ENCODE results near the gene DVL3.

- TF ChIP-seq POLR2A (IDR thresholded peaks at IDR 0.05), result no peak
- TF ChIP-seq CTCF (IDR thresholded peaks at IDR 0.05), result no peak
Observed at GRCh38 chr3:184188080-184188479, 32.9 kb downstream of the DVL3 start.
